NB4 (cell line): ENCODE data around the gene KRTAP10-9.
"Not testable (repeated sequence)": the region's sequence is repeated elsewhere in the genome, so short reads cannot be mapped to it uniquely, and the experiment has no call there.

ENCODE experiments used
- DNase-seq: peaks from one replicate; pipeline ENCODE4 v3.0.0; 2010; ENCODE audit warnings: low read depth
- H3K4me3 ChIP-seq: one replicate; pipeline ENCODE4 v1.5.1; 2011; ENCODE audit warnings: mild to moderate bottlenecking, low read depth, low read length, moderate library complexity
- CTCF ChIP-seq: IDR thresholded peaks from one replicate; pipeline ENCODE4 v1.5.1; 2012; ENCODE audit warnings: low read depth, low read length
- MAX ChIP-seq: IDR thresholded peaks from 2 replicates; pipeline ENCODE4 v1.6.1; 2011; ENCODE audit warnings: low read depth, low read length
- MYC ChIP-seq: IDR thresholded peaks from 2 replicates; pipeline ENCODE4 v1.6.1; 2011; ENCODE audit warnings: low read depth, low read length
- POLR2A ChIP-seq: IDR thresholded peaks from 2 replicates; pipeline ENCODE4 v1.6.1; 2011; ENCODE audit warnings: mild to moderate bottlenecking; ENCODE audit not compliant: insufficient read length; ENCODE audit errors: extremely low read depth

The KRTAP10-9 gene

GRCh38 chr21:44639331-44639655, 12.4 kb downstream of the KRTAP10-9 start:
- TF ChIP-seq MAX (no peak), MYC (no peak)
- H3K4me3 ChIP-seq = no peak overlapping the region
- DNase-seq = no peak

- DNase-seq = no peak
- no peak overlapping the region for H3K4me3 ChIP-seq
- no peak for TF ChIP-seq MAX
- no peak for TF ChIP-seq CTCF
- TF ChIP-seq MYC = no peak
- TF ChIP-seq POLR2A = no peak
Measured at GRCh38 chr21:44640761-44641160, 13.9 kb downstream of the KRTAP10-9 start.

GRCh38 chr21:44643741-44644310, 16.9 kb downstream of the KRTAP10-9 start:
- no peak overlapping the region for H3K4me3 ChIP-seq
- TF ChIP-seq MAX = no peak
- no peak for TF ChIP-seq POLR2A
- DNase-seq = no peak

GRCh38 chr21:44644878-44645277, 18.0 kb downstream of the KRTAP10-9 start:
- no peak for DNase-seq
- H3K4me3 ChIP-seq = no peak overlapping the region
- no peak for TF ChIP-seq MAX
- TF ChIP-seq POLR2A = no peak
- TF ChIP-seq MYC = no peak
- no peak for TF ChIP-seq CTCF

GRCh38 chr21:44646366-44647221, 19.7 kb downstream of the KRTAP10-9 start, which contains the start of gene KRTAP10-11:
KRTAP10-11 (plus strand) TSS chr21:44646414; CDS start chr21:44646459, 45 bp downstream.
- not testable (repeated sequence) for H3K4me3 ChIP-seq
- peak; percentile 65 for DNase-seq

GRCh38 chr21:44647222-44647552, 20.3 kb downstream of the KRTAP10-9 start:
- TF ChIP-seq POLR2A (no peak), MYC (no peak), CTCF (no peak), MAX (no peak)
- no peak for DNase-seq
- no peak overlapping the region for H3K4me3 ChIP-seq

GRCh38 chr21:44648557-44649311, 21.8 kb downstream of the KRTAP10-9 start:
- TF ChIP-seq MAX (no peak; the same call in 1 of the 2 replicates), POLR2A (no peak), CTCF (no peak), MYC (peak; percentile 17)
- peak; percentile 90 for DNase-seq
- H3K4me3 ChIP-seq = no peak overlapping the region
